ENCODE data around the gene BANP.
"Not testable (repeated sequence)": the region's sequence is repeated elsewhere in the genome, so short reads cannot be mapped to it uniquely, and the experiment has no call there.

Gene BANP

DNA sequence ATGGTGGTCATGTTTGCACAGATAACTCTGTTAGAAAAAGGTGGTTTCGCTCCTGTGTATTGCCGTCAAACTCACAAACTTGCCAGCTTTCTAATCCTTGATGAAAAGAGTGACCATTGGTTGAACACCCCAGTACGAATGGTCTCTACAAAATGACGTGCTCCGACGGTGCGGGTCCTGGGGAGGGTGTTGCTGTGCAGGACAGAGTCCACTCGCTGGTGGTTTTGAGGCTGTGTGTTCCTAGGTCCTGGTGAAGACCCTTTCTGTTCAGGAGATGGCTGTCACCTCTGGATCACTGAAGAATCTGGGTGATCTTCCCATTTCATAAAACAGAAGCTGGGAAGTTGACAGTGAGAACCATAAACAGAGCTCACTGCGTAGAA, 87.3 kb downstream of the BANP start:
- not testable (repeated sequence) for ATAC-seq (ENCODE audit: insufficient read depth, low read depth); H3K79me2 ChIP-seq (ENCODE audit: insufficient read depth, low read length); H3K4me1 ChIP-seq (ENCODE audit: insufficient read depth, low read length); H3K4me2 ChIP-seq (ENCODE audit: insufficient read depth, low read length); H3K9me3 ChIP-seq (ENCODE audit: insufficient read depth, low read length, severe bottlenecking); H3K27me3 ChIP-seq (ENCODE audit: insufficient read depth, low read length, poor library complexity); H2AFZ ChIP-seq (ENCODE audit: low read depth, low read length); H3K9ac ChIP-seq (ENCODE audit: low read depth, low read length); H4K20me1 ChIP-seq (ENCODE audit: insufficient read depth, low read length); H3K27ac ChIP-seq (ENCODE audit: low read length); DNase-seq; H3K4me3 ChIP-seq (ENCODE audit: low read depth in 1 of 2, low read length in 2 of 2)
- peaks cover 34% of the 10 kb centered on the region for H3K36me3 ChIP-seq (ENCODE audit: insufficient read depth, low read length)

DNA sequence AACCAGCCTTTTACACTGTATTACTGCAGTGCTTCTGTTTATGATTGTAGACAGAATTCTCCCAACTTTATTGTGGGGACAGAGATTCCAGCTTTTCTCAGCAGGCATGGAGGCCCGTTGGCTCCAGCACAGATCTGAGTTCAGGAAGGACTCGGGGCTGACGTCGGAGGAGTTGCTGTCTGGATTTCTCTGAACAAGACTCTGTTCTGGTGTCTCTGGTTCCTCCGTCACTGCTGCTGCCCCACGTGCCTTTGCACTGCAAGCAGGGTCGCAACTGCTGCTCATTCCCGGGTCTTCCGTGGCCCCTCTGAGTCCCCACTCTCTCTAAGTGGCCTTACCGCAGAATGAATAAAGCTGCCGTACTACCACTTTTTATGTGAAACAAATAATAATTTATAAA, 88.4 kb downstream of the BANP start:
- Histone ChIP-seq H3K4me2 (ENCODE audit: insufficient read depth, low read length) (no peak overlapping the region), H3K9me3 (ENCODE audit: insufficient read depth, low read length, severe bottlenecking) (no peaks in the 10 kb centered on the region), H3K27me3 (ENCODE audit: insufficient read depth, low read length, poor library complexity) (no peaks in the 10 kb centered on the region), H4K20me1 (ENCODE audit: insufficient read depth, low read length) (no peaks in the 10 kb centered on the region), H3K36me3 (ENCODE audit: insufficient read depth, low read length) (peaks cover 37% of the 10 kb centered on the region), H3K4me3 (ENCODE audit: low read depth in 1 of 2, low read length in 2 of 2) (no peak overlapping the region), H3K4me1 (ENCODE audit: insufficient read depth, low read length) (no peaks in the 10 kb centered on the region), H3K79me2 (ENCODE audit: insufficient read depth, low read length) (no peaks in the 10 kb centered on the region), H3K27ac (ENCODE audit: low read length) (no peak overlapping the region), H2AFZ (ENCODE audit: low read depth, low read length) (no peak overlapping the region), H3K9ac (ENCODE audit: low read depth, low read length) (no peak overlapping the region)
- ATAC-seq (ENCODE audit: insufficient read depth, low read depth) (no peak), DNase-seq (no peak)
- TF ChIP-seq, protein P1, sequence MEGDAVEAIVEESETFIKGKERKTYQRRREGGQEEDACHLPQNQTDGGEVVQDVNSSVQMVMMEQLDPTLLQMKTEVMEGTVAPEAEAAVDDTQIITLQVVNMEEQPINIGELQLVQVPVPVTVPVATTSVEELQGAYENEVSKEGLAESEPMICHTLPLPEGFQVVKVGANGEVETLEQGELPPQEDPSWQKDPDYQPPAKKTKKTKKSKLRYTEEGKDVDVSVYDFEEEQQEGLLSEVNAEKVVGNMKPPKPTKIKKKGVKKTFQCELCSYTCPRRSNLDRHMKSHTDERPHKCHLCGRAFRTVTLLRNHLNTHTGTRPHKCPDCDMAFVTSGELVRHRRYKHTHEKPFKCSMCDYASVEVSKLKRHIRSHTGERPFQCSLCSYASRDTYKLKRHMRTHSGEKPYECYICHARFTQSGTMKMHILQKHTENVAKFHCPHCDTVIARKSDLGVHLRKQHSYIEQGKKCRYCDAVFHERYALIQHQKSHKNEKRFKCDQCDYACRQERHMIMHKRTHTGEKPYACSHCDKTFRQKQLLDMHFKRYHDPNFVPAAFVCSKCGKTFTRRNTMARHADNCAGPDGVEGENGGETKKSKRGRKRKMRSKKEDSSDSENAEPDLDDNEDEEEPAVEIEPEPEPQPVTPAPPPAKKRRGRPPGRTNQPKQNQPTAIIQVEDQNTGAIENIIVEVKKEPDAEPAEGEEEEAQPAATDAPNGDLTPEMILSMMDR (IDR thresholded peaks at IDR 0.05; ENCODE audit: borderline replicate concordance, extremely low read depth, low read length, poor library complexity, severe bottlenecking), result no peak
- no peak for TF ChIP-seq EZH2 (IDR thresholded peaks at IDR 0.05; ENCODE audit: borderline replicate concordance, low read depth, low read length, severe bottlenecking)

DNA sequence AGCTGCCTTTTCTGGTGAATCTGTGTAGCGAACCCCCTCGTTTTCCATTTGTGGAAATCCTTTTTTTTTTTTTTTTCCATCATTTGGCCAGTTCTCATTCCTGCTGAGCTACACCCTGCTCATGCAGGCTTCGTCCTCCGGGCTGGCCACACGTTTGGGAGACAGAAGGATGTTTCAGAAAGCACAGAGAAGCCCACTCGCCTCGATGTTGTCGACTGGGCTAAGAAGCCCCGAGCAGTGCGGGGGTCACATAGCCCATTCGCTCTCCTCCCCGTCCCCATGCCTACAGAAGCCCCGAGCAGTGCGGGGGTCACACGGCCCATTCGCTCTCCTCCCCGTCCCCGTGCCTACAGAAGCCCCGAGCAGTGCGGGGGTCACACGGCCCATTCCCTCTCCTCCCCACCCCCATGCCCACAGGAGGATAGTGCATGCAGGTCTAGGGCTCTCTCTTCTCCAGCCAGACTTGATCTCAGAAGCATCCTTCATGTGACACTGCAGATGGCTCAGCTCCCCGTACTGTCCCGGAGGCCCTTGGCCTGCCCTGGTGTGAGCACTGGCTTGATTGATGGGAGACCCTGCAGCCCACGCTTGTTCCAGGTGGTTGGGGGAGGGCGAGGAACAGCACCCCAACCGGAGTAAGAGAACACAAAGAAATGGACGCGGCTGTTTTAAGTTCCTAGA, 89.1 kb downstream of the BANP start:
- not testable (repeated sequence) for H3K4me1 ChIP-seq (ENCODE audit: insufficient read depth, low read length); H3K4me2 ChIP-seq (ENCODE audit: insufficient read depth, low read length); H3K27me3 ChIP-seq (ENCODE audit: insufficient read depth, low read length, poor library complexity); H3K27ac ChIP-seq (ENCODE audit: low read length); H3K9me3 ChIP-seq (ENCODE audit: insufficient read depth, low read length, severe bottlenecking); H3K4me3 ChIP-seq (ENCODE audit: low read depth in 1 of 2, low read length in 2 of 2); DNase-seq; H4K20me1 ChIP-seq (ENCODE audit: insufficient read depth, low read length); H3K9ac ChIP-seq (ENCODE audit: low read depth, low read length); H3K79me2 ChIP-seq (ENCODE audit: insufficient read depth, low read length); ATAC-seq (ENCODE audit: insufficient read depth, low read depth); H2AFZ ChIP-seq (ENCODE audit: low read depth, low read length)
- H3K36me3 ChIP-seq (ENCODE audit: insufficient read depth, low read length), result peaks cover 32% of the 10 kb centered on the region

DNA sequence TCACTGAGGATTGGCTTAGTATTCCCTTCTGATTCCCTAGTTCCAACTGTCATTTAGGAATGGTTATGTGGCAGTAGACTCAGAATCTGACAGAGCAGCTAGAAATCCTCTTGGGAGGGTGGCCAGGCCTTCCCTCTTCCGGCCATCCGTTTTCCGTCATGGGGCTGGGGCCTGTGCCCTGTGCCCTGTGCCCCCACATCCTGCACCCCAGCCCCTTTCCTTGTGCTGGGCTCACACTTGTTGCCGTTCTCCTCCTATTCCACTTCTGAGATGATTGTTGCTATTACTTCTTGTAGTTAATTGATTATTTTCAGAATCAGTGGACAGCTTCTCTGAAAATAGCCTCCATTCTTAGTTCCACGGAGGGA, 89.6 kb downstream of the BANP start:
- H3K4me2 ChIP-seq (ENCODE audit: insufficient read depth, low read length); H3K4me1 ChIP-seq (ENCODE audit: insufficient read depth, low read length); H4K20me1 ChIP-seq (ENCODE audit: insufficient read depth, low read length); H3K27me3 ChIP-seq (ENCODE audit: insufficient read depth, low read length, poor library complexity); H3K9me3 ChIP-seq (ENCODE audit: insufficient read depth, low read length, severe bottlenecking); DNase-seq; H3K27ac ChIP-seq (ENCODE audit: low read length); H2AFZ ChIP-seq (ENCODE audit: low read depth, low read length); H3K4me3 ChIP-seq (ENCODE audit: low read depth in 1 of 2, low read length in 2 of 2); H3K9ac ChIP-seq (ENCODE audit: low read depth, low read length); H3K79me2 ChIP-seq (ENCODE audit: insufficient read depth, low read length); ATAC-seq (ENCODE audit: insufficient read depth, low read depth): not testable (repeated sequence)
- peaks cover 30% of the 10 kb centered on the region for H3K36me3 ChIP-seq (ENCODE audit: insufficient read depth, low read length)

DNA sequence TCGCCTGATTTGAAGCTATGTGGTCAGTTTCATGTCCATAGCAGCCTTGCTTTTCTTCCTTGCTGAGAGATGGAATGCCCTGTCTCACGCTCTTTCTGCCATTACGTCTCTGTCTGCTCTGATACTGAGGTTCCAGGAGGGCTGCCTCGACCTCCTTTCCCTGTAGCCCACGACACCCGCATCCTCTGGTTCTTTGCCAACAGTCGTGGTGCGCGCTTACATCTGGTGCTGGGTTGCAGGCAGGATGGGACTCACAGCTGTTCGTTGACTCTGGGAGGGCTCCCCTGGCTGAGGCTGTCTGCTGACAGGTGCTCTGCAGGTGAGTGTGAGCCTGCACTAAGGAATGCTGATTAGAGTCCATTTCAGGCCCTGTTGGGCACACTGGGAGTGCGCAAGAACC, 90.3 kb downstream of the BANP start:
- ATAC-seq (ENCODE audit: insufficient read depth, low read depth); H3K9me3 ChIP-seq (ENCODE audit: insufficient read depth, low read length, severe bottlenecking); H3K4me2 ChIP-seq (ENCODE audit: insufficient read depth, low read length); H3K27ac ChIP-seq (ENCODE audit: low read length); H3K4me3 ChIP-seq (ENCODE audit: low read depth in 1 of 2, low read length in 2 of 2); H4K20me1 ChIP-seq (ENCODE audit: insufficient read depth, low read length); H2AFZ ChIP-seq (ENCODE audit: low read depth, low read length); DNase-seq; H3K27me3 ChIP-seq (ENCODE audit: insufficient read depth, low read length, poor library complexity); H3K4me1 ChIP-seq (ENCODE audit: insufficient read depth, low read length); H3K9ac ChIP-seq (ENCODE audit: low read depth, low read length); H3K79me2 ChIP-seq (ENCODE audit: insufficient read depth, low read length): not testable (repeated sequence)
- H3K36me3 ChIP-seq (ENCODE audit: insufficient read depth, low read length), result peaks cover 26% of the 10 kb centered on the region

DNA sequence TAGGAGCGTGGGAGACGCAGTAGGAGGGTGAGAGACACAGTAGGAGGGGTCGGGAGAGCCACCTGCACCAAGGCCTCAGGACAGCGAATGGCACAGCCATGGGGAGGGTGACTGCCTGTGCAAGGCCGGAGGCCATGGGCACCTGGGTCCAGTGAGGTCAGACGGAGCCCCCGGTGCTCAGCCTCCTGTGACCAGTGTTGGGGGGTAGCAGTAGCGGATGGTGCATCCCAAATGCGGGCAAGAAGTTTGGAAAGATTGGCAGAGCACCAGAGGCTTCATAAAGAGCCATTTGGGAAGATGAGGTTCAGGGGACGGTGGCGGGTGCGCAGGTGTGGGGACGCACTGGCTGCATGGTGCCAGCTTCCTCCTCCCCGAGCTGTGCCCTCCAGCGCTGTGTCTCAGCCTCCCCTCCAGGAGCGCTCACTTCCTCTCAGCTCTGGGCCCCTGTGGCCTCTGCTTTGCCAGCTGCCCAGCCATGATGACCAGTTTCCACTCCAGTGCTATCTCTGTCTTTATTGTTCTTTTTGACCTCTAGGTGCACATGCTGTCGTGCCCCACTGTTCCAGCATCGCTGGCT, 90.8 kb downstream of the BANP start:
- not testable (repeated sequence) for H3K9ac ChIP-seq (ENCODE audit: low read depth, low read length); DNase-seq

DNA sequence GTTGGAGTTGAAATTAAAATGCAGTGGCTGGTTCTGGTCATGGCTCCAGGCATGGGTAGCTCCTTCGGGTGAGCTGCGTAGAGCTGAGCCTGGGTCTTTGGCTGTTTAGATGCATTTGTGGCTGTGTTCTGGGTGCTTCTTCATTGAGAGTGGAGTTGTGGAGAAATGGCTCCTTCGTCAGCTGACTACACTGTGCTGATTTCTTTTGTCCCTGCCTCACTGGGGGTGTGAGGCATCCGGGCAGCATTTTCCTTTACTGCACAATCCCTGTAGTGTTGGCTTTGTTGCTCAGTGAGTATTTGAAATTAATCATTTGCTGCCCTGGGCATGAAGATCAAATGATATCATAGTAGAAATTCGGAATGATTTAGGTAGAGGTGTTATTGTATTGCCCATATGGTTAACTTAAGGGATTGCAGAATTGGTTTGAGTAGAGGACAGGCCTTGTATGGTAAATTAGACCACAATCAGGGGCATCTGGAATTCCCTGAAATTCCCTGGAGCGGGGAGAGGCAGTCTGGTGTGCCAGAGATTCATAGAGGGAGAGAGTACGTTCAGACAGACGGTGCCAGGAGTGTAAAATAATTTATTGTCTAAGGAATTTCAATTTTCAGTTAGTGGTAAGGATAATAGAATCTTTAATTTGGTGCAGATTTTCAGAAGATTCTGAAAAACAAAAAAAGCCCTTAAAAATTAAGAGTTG, 92.1 kb downstream of the BANP start:
- not testable (repeated sequence) for DNase-seq; H3K9me3 ChIP-seq (ENCODE audit: insufficient read depth, low read length, severe bottlenecking); H3K27ac ChIP-seq (ENCODE audit: low read length); H2AFZ ChIP-seq (ENCODE audit: low read depth, low read length); H3K4me1 ChIP-seq (ENCODE audit: insufficient read depth, low read length); H3K79me2 ChIP-seq (ENCODE audit: insufficient read depth, low read length); H3K4me3 ChIP-seq (ENCODE audit: low read depth in 1 of 2, low read length in 2 of 2); H3K27me3 ChIP-seq (ENCODE audit: insufficient read depth, low read length, poor library complexity); ATAC-seq (ENCODE audit: insufficient read depth, low read depth); H3K9ac ChIP-seq (ENCODE audit: low read depth, low read length); H3K4me2 ChIP-seq (ENCODE audit: insufficient read depth, low read length); H4K20me1 ChIP-seq (ENCODE audit: insufficient read depth, low read length)
- H3K36me3 ChIP-seq (ENCODE audit: insufficient read depth, low read length), result peaks cover 28% of the 10 kb centered on the region

More for the DNA sequence above, 90.8 kb downstream of the BANP start:
- H3K27ac ChIP-seq (ENCODE audit: low read length); H4K20me1 ChIP-seq (ENCODE audit: insufficient read depth, low read length); H2AFZ ChIP-seq (ENCODE audit: low read depth, low read length); H3K79me2 ChIP-seq (ENCODE audit: insufficient read depth, low read length); ATAC-seq (ENCODE audit: insufficient read depth, low read depth); H3K4me3 ChIP-seq (ENCODE audit: low read depth in 1 of 2, low read length in 2 of 2); H3K27me3 ChIP-seq (ENCODE audit: insufficient read depth, low read length, poor library complexity); H3K4me1 ChIP-seq (ENCODE audit: insufficient read depth, low read length); H3K4me2 ChIP-seq (ENCODE audit: insufficient read depth, low read length); H3K9me3 ChIP-seq (ENCODE audit: insufficient read depth, low read length, severe bottlenecking): not testable (repeated sequence)
- peaks cover 24% of the 10 kb centered on the region for H3K36me3 ChIP-seq (ENCODE audit: insufficient read depth, low read length)
